ENCODE results near the gene CREBBP. TPM values are rescaled to one million over a fixed set of nuclear protein-coding genes. Genes with fewer than 3 reads are reported as not detected.

CREBBP gene
- polyA plus RNA-seq, 1 of the 3 experiments (the other 2 are of a cell fraction), result 5.7 TPM

DNA sequence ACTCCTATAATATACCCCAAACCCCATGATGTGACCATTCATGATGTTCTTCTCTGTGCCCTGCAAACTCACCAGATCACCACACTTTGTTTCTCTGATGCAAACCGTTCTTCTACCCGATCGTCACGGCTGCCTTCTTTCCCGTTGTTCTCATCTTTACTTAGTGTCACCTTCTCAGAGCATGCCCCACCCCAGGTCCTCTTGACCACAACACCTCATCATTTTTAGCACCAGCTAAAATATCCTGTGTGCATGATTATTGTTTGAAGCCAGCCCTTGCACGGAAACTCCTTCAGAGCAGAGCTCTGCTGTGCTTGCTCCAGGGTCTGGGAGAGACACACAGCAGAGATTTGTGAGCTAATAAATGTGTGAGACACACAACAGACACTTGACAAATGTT, 38.9 kb upstream of the CREBBP start:
- H3K27ac ChIP-seq (ENCODE audit: low read depth in 2 of 2, low read length in 1 of 2), result no peak overlapping the region
- no peak overlapping the region for H2AFZ ChIP-seq (ENCODE audit: low read depth)
- no peak for DNase-seq
- H3K9me2 ChIP-seq, result no peaks in the 10 kb centered on the region
- no peaks in the 10 kb centered on the region for H3K9me3 ChIP-seq
- H4K20me1 ChIP-seq (ENCODE audit: insufficient read depth), result no peaks in the 10 kb centered on the region
- H3K36me3 ChIP-seq (replicated peaks in 1 of 2; ENCODE audit: control insufficient read depth in 1 of 2, insufficient read depth in 2 of 2, low read length in 1 of 2), result no peaks in the 10 kb centered on the region
- H3F3A ChIP-seq (replicated peaks; ENCODE audit: insufficient read depth), result no peaks in the 10 kb centered on the region
- no peak overlapping the region for H3K9ac ChIP-seq
- H3K4me3 ChIP-seq (ENCODE audit: low read depth in 2 of 2, low read length in 1 of 2), result no peak overlapping the region
- peaks cover 8% of the 10 kb centered on the region; the same call in 1 of the 2 replicates for H3K27me3 ChIP-seq (ENCODE audit: insufficient read depth)
- 61% methylated on average over 6 of the region's 6 CpGs for WGBS (ENCODE audit: low lambda C conversion rate)
- H3K4me2 ChIP-seq, result no peak overlapping the region
- CTCF ChIA-PET, result interaction anchor here (5.7 kb wide), 1 partner anchor 20 kb away, joined by 34 read pairs; no protein-coding TSS in a partner anchor
- H3K4me1 ChIP-seq (ENCODE audit: control insufficient read depth in 1 of 2, insufficient read depth in 2 of 2, low read depth in 1 of 2, low read length in 1 of 2), result no peaks in the 10 kb centered on the region
- TF ChIP-seq ELF1 (IDR thresholded peaks at IDR 0.05), result no peak
- TF ChIP-seq MXI1 (IDR thresholded peaks at IDR 0.05; ENCODE audit: low read depth, low read length), result no peak
- no peak for TF ChIP-seq NRF1 (IDR thresholded peaks at IDR 0.05; ENCODE audit: low read depth, low read length)
- TF ChIP-seq, protein P1, sequence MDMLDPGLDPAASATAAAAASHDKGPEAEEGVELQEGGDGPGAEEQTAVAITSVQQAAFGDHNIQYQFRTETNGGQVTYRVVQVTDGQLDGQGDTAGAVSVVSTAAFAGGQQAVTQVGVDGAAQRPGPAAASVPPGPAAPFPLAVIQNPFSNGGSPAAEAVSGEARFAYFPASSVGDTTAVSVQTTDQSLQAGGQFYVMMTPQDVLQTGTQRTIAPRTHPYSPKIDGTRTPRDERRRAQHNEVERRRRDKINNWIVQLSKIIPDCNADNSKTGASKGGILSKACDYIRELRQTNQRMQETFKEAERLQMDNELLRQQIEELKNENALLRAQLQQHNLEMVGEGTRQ (IDR thresholded peaks at IDR 0.05; ENCODE audit: borderline replicate concordance, low read depth, low read length), result no peak
- no peak for TF ChIP-seq SMC3 (IDR thresholded peaks at IDR 0.05; ENCODE audit: low read depth, low read length)
- no peak for TF ChIP-seq YY1 (IDR thresholded peaks at IDR 0.05; ENCODE audit: low read depth)
- TF ChIP-seq, protein P2, sequence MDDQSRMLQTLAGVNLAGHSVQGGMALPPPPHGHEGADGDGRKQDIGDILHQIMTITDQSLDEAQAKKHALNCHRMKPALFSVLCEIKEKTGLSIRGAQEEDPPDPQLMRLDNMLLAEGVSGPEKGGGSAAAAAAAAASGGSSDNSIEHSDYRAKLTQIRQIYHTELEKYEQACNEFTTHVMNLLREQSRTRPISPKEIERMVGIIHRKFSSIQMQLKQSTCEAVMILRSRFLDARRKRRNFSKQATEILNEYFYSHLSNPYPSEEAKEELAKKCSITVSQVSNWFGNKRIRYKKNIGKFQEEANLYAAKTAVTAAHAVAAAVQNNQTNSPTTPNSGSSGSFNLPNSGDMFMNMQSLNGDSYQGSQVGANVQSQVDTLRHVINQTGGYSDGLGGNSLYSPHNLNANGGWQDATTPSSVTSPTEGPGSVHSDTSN (IDR thresholded peaks at IDR 0.05), result no peak
- TF ChIP-seq, protein P3, sequence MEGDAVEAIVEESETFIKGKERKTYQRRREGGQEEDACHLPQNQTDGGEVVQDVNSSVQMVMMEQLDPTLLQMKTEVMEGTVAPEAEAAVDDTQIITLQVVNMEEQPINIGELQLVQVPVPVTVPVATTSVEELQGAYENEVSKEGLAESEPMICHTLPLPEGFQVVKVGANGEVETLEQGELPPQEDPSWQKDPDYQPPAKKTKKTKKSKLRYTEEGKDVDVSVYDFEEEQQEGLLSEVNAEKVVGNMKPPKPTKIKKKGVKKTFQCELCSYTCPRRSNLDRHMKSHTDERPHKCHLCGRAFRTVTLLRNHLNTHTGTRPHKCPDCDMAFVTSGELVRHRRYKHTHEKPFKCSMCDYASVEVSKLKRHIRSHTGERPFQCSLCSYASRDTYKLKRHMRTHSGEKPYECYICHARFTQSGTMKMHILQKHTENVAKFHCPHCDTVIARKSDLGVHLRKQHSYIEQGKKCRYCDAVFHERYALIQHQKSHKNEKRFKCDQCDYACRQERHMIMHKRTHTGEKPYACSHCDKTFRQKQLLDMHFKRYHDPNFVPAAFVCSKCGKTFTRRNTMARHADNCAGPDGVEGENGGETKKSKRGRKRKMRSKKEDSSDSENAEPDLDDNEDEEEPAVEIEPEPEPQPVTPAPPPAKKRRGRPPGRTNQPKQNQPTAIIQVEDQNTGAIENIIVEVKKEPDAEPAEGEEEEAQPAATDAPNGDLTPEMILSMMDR (IDR thresholded peaks at IDR 0.05), result no peak
- no peak for TF ChIP-seq FOXJ3 (CRISPR knock-in tag; IDR thresholded peaks at IDR 0.05)
- TF ChIP-seq, protein P4, sequence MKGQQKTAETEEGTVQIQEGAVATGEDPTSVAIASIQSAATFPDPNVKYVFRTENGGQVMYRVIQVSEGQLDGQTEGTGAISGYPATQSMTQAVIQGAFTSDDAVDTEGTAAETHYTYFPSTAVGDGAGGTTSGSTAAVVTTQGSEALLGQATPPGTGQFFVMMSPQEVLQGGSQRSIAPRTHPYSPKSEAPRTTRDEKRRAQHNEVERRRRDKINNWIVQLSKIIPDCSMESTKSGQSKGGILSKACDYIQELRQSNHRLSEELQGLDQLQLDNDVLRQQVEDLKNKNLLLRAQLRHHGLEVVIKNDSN (IDR thresholded peaks at IDR 0.05; ENCODE audit: borderline replicate concordance, low read depth), result no peak
- no peak for TF ChIP-seq FOXM1 (IDR thresholded peaks at IDR 0.05; ENCODE audit: low read depth)
- TF ChIP-seq TEAD4 (IDR thresholded peaks at IDR 0.05; ENCODE audit: borderline replicate concordance, insufficient read depth), result no peak
- no peak for TF ChIP-seq RFX5 (IDR thresholded peaks at IDR 0.05; ENCODE audit: low read length)
- TF ChIP-seq, protein P5, sequence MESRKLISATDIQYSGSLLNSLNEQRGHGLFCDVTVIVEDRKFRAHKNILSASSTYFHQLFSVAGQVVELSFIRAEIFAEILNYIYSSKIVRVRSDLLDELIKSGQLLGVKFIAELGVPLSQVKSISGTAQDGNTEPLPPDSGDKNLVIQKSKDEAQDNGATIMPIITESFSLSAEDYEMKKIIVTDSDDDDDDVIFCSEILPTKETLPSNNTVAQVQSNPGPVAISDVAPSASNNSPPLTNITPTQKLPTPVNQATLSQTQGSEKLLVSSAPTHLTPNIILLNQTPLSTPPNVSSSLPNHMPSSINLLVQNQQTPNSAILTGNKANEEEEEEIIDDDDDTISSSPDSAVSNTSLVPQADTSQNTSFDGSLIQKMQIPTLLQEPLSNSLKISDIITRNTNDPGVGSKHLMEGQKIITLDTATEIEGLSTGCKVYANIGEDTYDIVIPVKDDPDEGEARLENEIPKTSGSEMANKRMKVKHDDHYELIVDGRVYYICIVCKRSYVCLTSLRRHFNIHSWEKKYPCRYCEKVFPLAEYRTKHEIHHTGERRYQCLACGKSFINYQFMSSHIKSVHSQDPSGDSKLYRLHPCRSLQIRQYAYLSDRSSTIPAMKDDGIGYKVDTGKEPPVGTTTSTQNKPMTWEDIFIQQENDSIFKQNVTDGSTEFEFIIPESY (IDR thresholded peaks at IDR 0.05; ENCODE audit: borderline replicate concordance, low read depth), result no peak
- TF ChIP-seq EP300 (IDR thresholded peaks at IDR 0.05; ENCODE audit: borderline replicate concordance in 1 of 2, low read depth in 1 of 2, low read length in 1 of 2), result no peak
- TF ChIP-seq, protein P6, sequence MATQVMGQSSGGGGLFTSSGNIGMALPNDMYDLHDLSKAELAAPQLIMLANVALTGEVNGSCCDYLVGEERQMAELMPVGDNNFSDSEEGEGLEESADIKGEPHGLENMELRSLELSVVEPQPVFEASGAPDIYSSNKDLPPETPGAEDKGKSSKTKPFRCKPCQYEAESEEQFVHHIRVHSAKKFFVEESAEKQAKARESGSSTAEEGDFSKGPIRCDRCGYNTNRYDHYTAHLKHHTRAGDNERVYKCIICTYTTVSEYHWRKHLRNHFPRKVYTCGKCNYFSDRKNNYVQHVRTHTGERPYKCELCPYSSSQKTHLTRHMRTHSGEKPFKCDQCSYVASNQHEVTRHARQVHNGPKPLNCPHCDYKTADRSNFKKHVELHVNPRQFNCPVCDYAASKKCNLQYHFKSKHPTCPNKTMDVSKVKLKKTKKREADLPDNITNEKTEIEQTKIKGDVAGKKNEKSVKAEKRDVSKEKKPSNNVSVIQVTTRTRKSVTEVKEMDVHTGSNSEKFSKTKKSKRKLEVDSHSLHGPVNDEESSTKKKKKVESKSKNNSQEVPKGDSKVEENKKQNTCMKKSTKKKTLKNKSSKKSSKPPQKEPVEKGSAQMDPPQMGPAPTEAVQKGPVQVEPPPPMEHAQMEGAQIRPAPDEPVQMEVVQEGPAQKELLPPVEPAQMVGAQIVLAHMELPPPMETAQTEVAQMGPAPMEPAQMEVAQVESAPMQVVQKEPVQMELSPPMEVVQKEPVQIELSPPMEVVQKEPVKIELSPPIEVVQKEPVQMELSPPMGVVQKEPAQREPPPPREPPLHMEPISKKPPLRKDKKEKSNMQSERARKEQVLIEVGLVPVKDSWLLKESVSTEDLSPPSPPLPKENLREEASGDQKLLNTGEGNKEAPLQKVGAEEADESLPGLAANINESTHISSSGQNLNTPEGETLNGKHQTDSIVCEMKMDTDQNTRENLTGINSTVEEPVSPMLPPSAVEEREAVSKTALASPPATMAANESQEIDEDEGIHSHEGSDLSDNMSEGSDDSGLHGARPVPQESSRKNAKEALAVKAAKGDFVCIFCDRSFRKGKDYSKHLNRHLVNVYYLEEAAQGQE (IDR thresholded peaks at IDR 0.05; ENCODE audit: low read depth, low read length), result no peak
- no peak for TF ChIP-seq JUND (IDR thresholded peaks at IDR 0.05)
- TF ChIP-seq RXRA (IDR thresholded peaks at IDR 0.05; ENCODE audit: borderline replicate concordance, low read depth), result no peak
- no peak for TF ChIP-seq NFIC (IDR thresholded peaks at IDR 0.05; ENCODE audit: borderline replicate concordance)
- no peaks in the 10 kb centered on the region for H3K79me2 ChIP-seq (ENCODE audit: insufficient read depth)
- POLR2A ChIA-PET, result no interaction called here
